GM18870 (cell line): ENCODE measurements around the gene SPDYE6.
A peak's percentile ranks its signal among the peaks of the same experiment; 100 is the strongest.
"Not testable (repeated sequence)": the region's sequence is repeated elsewhere in the genome, so short reads cannot be mapped to it uniquely, and the experiment has no call there.

Experiments used
- ATAC-seq: cut with Tn5 transposase; IDR thresholded peaks from one replicate; pipeline ENCODE4 v1.9.1; 2021; ENCODE audit warnings: moderate library complexity; ENCODE audit not compliant: unreplicated experiment

Gene SPDYE6

GRCh38 chr7:102364394-102364886 is 8.2 kb upstream of the SPDYE6 start:
- not testable (repeated sequence) for ATAC-seq

- peak; percentile 99 for ATAC-seq
Measured at GRCh38 chr7:102363549-102364393, 7.5 kb upstream of the SPDYE6 start.

- ATAC-seq: not testable (repeated sequence)
Measured at GRCh38 chr7:102346983-102347382, 9.3 kb downstream of the SPDYE6 start.

- ATAC-seq: not testable (repeated sequence)
Measured at GRCh38 chr7:102340599-102341368, 15.5 kb downstream of the SPDYE6 start.

- not testable (repeated sequence) for ATAC-seq
Measured at GRCh38 chr7:102337420-102337819, 18.8 kb downstream of the SPDYE6 start.

- ATAC-seq: not testable (repeated sequence)
Measured at GRCh38 chr7:102337002-102337401, 19.2 kb downstream of the SPDYE6 start.

- ATAC-seq: not testable (repeated sequence)
Measured at GRCh38 chr7:102335574-102335973, 20.7 kb downstream of the SPDYE6 start.

GRCh38 chr7:102330666-102331460 is 25.4 kb downstream of the SPDYE6 start:
- not testable (repeated sequence) for ATAC-seq

- ATAC-seq: not testable (repeated sequence)
Measured at GRCh38 chr7:102329366-102329765, 26.9 kb downstream of the SPDYE6 start.

GRCh38 chr7:102328863-102329262 is 27.4 kb downstream of the SPDYE6 start:
- ATAC-seq: not testable (repeated sequence)

- not testable (repeated sequence) for ATAC-seq
Measured at GRCh38 chr7:102327183-102327582, 29.1 kb downstream of the SPDYE6 start.

GRCh38 chr7:102326157-102326889 is 29.9 kb downstream of the SPDYE6 start:
- no peak for ATAC-seq

- not testable (repeated sequence) for ATAC-seq
Measured at GRCh38 chr7:102325106-102325505, 31.1 kb downstream of the SPDYE6 start.

- no peak for ATAC-seq
Measured at GRCh38 chr7:102323914-102324195, 32.4 kb downstream of the SPDYE6 start.

- no peak for ATAC-seq
Measured at GRCh38 chr7:102322202-102322715, 34.0 kb downstream of the SPDYE6 start.

- no peak for ATAC-seq
Measured at GRCh38 chr7:102321351-102322201, 34.7 kb downstream of the SPDYE6 start.

- ATAC-seq: no peak
Measured at GRCh38 chr7:102320601-102321350, 35.5 kb downstream of the SPDYE6 start.

GRCh38 chr7:102320181-102320580 is 36.1 kb downstream of the SPDYE6 start:
- ATAC-seq: no peak

GRCh38 chr7:102319671-102320070 is 36.6 kb downstream of the SPDYE6 start:
- no peak for ATAC-seq
